HG03103 (cell line): ENCODE results near the gene S100A7A.
"Not testable (repeated sequence)": the region's sequence is repeated elsewhere in the genome, so short reads cannot be mapped to it uniquely, and the experiment has no call there.

Experiments used
- ATAC-seq: cut with Tn5 transposase; IDR thresholded peaks from one replicate; pipeline ENCODE4 v1.9.1; 2021; ENCODE audit warnings: low read depth; ENCODE audit not compliant: unreplicated experiment

The S100A7A gene

DNA sequence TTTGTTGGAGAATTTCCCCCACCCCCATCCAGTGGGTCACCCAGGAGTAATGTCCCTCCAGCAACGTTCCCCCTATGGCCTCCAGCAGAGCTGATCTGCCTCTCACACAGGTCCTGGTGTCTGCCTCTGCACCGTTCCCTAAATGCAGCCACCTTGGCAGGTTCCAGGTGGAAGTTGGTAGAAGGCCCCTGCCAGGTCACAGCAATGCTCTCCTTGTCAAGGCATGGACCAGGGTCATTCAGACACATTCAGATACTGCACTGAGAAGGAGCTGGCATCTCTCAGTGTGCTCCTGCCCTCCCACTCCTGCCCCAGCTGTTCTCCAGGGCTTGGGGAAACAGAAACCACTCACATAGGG lies 3.1 kb downstream of the S100A7A start:
- ATAC-seq = not testable (repeated sequence)

DNA sequence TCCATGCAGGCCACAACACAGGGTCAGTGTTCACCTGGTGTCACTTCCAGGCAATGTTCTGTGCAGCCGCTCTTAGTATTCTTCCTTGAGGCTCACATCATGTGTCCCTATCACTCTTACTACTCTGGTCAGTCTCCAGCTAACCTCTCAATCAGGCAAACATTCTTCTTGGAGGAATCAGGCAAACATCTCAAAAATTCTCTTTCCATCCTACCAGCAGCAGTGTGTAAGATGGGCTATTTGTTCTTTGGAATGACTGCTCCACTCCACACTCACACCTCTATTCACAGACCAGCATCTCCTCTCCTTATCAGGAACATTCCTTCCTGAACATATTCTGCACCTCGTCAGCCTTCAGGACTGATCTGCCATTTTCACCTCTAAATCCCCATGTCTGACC lies 4.0 kb downstream of the S100A7A start:
- ATAC-seq = no peak

DNA sequence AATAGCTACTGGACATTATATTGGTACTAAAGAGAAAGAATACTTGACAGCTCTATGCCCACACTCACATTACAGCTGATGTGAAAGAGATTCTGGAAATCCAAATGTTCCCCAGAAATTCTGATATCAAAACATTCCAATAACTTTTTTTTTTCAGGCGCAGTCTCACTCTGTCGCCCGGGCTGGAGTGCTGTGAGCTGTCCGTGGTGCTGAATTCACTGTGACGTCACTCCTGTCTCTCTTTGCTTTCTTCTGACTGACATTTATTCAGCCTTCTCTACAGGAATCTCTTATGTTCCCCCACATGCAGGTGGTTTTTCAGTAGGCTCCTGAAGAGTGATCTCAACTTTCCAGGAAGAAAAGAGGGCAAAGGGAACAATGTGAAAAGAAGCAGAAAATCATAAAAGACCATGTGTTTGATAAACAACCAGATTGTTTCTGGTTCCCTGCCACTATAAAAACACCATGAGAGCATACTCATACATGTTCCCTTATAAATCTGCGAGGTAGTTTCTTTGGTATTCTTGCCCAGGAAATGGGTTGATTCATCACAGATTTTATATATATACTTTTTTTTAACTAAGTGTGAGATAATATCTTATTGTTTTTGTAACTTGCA lies 6.2 kb downstream of the S100A7A start:
- no peak for ATAC-seq

DNA sequence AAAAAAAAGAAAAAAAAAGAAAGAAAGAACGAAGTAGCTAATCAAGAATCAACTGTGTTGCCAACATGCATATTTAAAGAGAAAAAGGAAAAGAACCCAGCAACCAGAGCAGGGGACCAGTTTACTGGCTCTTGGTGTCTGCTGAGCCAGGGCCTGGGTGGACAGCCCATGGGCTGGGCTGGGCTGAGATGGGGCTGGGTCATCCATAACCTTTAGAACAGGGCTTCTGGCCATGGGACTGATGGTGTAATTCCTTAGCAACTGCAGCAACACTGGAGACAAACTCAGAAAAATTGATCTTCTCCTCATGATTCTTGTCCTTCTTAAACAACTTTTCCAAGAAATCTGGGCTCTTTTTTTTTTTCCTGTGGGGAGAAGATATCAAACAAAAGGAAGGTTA lies 10.5 kb downstream of the S100A7A start:
- no peak for ATAC-seq

DNA sequence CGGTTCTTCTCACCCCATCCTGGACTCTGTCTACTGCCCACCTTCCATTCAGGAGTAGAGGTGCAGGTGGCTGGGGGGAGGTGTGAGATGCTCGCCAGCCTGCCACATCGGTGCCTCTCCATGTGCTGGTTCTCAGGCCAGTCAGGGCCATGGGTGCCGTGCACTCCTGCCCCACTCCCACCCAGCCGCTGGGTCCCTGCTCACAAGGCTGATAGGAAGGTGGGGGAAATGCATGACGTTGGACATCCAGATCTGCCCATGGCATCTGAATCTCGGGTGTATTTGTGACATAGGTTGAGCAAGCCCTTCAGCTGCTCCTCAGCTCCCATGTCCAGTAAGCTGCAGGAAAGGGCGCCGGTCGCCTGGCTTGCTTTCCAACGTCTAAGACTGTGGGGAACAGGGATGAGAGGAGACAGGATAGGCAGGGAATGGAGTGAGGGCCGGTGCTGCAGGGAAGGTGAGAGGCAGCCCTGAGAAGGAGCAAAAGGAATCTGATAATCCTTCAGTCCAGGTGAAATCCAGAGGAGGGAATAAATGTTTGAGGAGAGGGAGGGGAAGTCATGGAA lies 11.8 kb downstream of the S100A7A start:
- no peak for ATAC-seq

DNA sequence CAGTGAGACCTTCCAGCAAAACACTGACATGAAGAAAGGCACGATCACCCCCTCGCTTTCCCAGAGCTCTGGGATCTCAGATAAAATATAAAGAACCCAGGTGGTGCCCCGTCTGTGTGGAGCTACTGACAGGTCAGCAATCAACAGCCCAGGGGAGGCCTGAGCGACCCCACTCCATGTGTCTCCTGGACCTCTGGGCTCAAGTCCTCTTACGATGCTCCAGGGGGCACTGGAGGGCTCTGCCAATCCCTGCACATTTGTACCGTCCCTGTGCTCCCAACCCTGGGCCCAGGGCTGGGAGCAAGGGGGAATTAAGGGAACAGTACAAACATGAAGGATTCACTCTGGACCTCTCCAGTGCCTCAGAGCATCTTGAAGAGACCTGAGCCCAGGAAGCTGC lies 12.5 kb downstream of the S100A7A start:
- no peak for ATAC-seq

DNA sequence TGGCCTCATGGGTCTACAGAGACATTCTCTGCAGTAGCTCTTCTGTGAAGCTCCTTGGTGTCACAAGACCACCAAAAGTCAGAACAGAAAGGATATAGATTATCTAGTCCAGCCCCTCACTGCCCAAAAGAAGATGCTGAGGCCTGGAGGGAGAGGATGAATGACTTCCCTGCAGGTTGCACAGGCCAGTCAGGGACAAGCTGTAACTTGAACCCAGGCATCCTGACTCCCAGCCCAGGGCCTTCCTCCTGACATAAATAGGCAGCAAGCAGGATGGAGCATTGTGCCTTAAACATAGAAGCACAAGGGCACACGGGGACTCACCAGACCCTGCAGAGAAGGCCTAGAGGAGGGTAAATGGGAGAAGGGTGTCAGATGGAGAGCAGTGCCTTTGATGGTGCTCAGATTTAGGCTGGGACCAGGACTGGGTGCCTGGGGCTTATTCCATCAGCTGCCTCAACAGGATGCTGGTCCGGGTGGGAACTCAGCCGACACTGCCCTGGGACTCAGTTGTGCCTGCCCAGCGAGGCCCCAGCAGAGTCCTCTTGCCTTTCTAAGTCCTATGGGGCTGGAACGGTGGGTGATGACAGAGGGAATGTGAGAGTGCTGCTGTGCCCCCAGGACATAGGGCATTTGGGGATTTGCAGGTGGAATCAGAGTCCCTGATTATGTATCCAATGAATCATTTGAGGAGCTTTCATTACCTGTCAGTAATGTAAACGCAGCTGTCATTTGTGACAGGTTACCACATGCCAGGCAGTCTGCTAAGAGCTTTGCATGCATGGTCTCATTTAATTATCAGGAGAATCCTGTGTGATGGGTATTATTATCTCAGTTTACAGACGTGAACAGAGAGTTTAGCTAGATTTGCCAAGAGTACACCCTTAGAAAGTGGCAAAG lies 13.2 kb downstream of the S100A7A start:
- ATAC-seq = no peak

DNA sequence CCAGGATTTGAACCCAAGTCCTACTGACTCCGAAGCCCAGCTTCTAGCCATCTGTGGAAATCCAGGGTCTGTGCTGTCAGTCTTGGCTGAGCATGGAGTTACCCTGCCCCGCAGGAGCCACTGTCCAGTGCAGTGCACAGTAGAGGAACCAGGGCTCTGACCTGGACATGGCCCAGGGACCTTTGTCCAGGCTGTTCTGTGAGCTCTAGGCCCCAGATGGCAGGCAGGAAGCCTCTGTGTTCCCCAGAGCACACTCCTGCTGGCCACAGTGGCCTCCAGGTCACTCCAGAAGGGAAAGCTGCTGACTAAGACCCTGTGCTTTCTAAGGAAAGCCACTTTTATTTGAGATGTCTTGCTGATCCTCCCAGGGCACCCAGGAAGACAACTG lies 13.8 kb downstream of the S100A7A start:
- ATAC-seq = no peak

DNA sequence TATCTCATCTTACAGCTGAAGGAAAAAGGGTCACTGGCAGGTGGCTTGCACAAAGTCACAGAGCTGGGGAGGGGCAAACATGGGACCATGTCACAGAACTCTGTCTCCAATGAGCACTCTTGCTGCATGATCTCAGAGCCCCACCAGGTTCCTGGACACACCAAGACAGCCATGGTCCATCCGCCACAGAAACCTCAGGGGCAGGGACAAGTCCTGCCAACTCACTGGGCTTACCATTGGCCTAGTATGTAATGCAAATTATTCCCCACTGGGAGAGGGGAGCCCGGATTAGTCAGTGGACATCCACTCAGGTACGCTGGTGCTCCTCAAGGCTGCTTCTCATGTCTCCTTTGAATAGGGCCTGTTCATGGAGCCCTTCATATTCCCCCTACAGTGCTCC lies 14.2 kb downstream of the S100A7A start:
- no peak for ATAC-seq

DNA sequence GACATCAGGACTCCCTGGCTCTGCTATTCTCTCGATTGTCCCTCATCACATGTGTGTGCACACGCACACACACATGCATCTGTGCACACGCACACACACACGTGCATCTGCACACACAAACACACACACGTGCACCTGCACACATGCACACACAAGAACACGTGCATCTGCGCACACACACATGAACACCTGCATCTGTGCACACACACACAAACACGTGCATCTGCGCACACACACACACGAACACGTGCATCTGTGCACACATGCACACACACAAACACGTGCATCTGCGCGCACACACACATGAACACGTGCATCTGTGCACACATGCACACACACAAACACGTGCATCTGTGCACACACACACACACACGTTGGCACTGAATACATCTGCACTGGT lies 14.7 kb downstream of the S100A7A start:
- no peak for ATAC-seq

DNA sequence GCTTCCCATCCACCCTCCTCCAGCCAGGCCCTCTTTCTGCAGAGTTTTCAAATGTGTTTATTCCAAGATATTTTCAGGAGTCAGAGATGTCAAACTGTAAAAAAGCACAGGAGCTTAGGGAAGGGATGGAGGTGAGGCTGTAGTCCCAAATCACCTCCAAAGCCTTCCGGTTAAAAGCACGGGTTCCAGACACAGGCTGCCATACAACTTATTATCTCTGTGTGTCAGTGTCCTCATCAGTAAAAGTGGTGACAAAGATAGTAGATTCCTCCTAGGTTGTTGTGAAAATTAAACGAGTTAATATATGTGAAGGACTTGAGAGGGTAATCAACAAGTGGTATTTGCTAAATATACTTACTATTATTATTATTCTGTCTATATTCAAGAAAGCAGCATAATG lies 15.1 kb downstream of the S100A7A start:
- no peak for ATAC-seq

DNA sequence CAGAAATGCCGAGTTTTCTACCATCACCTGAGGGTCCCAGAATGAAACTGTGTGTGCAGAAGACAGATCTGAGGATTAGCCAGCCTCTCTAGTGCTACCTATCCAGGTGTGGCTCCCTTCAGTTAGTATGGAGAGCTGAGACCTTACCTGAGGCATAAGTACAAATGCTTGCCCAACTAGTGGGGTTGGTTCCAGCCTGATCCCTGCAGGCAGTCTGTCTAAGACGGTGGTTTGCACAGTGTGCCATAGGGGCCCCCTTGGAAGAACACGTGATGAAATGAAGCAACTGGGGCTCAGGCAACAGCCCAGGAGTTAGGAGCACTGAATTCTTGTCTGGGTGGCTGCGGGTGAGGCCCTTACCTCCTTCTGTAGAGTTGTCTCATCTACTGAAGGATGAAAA lies 15.6 kb downstream of the S100A7A start:
- no peak for ATAC-seq

DNA sequence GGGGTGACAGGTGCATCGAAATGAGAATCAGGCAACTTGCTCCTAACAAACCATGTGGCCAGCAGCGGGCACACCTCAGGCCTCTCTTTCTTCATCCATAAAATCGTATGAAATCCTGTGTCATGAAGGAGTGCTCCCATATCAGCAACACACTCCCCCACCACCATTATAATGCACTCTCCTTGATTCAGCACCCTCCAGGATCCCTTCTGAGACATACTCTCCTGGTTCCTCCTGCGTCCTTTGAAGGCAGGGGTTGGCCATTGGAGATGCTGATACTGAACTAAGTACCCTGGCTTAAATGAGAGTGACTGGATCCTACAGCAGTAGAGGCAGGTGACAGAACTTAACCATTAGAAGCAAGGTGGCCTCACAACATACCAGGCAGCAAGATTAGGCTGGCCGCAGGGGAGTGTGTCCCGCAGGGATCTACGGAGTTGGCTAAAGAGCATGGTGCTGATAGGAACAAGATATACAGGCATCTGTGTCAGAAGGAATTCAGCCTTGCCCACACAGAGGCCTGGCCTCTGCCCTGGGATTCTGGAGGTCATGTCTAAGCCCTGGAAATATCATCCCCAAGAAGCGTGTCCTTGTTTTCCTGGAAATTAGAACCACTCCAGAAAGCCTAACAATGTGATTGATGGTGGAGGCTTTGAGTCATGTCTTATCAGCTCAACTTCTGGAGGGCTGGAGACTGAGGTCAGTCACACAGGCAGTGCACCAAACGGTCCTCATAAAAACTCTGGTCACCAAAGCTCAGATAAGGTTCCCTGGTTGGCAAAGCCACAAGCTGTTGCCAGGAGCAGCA lies 16.8 kb downstream of the S100A7A start:
- ATAC-seq = no peak

DNA sequence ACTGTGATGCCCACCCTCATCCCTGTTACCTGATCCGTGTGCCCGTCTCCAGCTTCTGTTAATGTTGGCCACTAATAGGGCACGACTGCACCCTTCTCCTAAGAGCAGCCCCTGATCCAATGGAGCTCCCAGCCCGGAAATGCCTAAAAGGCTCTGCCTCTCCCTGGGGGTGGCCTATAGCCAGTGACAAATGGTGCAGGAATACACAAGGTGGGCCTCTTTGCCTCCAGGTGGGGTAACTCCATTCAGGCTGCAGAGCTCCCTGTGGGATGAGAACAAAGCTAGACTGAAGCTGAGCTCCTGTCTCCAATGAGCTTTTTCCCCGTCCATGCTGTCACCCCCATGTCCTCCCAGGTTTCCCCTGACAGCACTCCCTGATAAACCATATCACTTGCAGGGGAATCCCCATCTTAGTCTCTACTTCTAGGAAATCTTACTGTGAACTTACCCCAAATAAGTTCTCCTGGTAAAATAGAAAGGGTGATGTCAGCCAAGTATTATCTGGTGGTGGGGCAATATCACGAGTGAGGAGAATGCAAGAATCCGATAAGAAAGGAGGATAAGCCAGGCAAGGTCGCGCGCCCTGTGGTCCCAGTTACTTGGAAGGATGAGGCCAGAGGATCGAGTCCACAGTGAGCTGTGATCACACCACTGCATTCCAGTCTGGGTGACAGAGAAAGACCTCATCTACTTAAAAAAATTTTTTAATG lies 18.6 kb downstream of the S100A7A start:
- no peak for ATAC-seq

DNA sequence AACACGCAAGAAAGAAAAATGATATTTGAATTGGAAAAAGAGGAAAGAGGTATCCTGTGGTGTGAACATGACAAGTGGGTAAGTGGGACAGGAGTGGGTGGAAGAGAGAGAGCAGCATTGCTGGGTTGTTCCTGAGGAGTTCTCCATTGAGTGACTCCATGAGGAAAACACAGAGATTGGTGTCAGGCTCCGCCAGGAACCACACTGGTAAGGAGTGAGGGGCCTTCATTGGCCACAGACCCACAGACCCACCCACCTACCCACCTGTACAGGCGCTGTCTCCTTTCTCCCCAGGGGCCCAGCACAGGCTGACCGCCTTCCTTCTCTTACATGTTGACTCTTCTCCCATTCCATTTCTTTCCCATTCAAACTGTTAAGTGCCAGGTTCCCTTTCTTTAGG lies 20.9 kb downstream of the S100A7A start:
- no peak for ATAC-seq

DNA sequence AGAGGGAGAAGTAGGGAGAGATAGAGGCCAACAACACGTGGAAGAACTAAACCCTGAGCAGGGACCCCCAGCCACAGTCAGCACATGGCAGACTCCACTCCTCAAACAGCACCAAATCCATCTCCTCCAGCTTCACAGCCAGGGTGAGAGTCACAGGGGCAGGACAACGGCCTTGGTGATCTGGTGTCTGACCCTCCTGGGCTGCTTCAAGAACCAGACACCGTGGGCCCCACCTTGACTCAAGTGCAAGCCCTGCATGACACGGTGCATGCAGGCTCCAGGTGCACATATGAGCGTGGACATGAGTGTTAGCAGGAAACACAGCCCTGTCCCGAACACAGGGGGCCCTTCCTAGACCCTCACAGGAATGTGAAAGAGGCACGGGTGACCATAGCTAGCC lies 22.3 kb downstream of the S100A7A start:
- no peak for ATAC-seq

DNA sequence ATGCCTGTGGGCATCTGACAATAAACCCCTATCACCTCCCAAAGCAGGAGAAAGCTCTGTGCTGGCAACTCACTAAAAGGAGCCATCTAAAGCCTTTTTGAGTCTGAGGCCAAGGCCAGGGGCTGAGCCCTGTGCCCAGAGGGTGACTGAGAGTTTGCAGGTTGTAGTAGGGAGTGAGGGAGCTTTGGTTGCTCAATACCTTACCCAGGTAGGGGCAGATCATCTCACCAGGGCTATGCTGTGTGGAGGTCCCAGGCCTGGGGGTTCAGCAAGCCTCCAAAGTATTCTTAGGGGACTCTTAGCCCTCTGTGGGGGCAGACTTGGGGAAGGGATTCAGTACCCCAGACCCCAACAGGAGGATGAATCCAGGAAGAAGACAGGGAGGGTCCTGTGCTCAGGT lies 23.0 kb downstream of the S100A7A start:
- no peak for ATAC-seq

DNA sequence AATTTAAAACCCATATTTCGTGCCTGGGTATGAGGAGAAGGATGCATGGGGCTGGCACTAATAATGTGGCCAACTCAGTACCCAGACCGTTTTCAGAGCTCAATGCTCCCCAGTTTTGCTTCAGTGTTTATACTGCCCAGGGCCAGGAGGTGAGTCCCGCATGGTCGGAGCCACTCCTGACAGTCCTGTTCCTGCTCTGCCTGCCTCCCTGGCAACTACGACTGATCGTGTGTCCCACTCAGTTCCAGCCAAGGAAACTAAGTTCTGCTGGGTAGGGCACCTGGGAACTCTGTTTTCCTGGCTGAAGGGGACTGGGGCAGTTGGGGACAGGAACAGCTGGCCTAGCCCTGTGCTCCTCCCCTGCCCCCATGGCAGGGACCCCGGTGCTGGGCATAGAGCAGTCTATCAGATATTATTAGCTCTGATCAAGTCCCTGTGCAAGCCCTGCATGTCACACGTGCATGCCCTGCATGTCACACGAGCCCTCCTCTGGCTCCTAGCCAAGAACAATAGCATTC lies 25.0 kb downstream of the S100A7A start:
- ATAC-seq = no peak

DNA sequence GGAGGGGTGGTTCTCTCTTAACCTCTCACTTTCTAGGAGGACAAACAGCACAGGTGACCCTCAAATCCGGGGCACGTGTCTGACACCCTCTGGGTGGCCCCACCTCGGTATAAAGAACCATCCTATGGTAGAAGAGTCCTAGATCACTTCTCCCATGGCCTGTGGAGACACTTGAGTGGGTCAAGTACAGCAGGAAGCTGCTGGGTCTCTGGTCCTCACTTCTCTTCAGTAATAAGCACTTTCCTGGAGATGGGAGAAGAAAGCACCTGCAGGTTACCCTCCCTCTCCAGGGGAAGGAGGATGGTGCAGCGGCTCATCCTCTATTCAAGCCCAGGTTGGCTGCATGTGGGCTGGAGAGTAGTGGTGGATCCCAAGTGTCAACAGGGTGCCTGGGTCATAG lies 27.2 kb downstream of the S100A7A start:
- no peak for ATAC-seq

DNA sequence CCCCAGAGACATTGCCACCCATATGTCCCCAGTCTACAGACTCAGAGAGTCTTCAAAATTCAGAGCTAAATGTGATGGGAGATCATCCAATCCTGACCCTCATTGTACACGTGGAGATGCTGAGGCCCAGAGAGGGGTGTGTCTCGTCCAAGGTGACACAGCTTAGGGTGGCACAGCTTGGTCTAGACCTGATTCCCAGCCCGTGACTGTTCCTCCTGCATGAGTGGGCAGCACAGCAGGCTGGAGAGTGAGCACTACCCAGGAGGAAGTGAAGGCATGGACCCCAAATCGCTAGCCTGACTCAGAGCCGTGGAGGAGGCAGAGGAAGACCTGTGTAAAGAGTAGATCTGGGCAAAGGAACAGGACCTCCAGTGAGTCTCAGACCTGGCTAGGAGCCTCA lies 27.8 kb downstream of the S100A7A start:
- no peak for ATAC-seq
